ENCODE results near the gene ANKRD9. TPM values are rescaled to one million over a fixed set of nuclear protein-coding genes. Genes with fewer than 3 reads are reported as not detected.

The ANKRD9 gene
- total and polyA plus RNA-seq, 2 experiments from 2014 or later: 17.3 to 95.9 TPM

- no peak for TF ChIP-seq REST (IDR thresholded peaks at IDR 0.05; ENCODE audit: unreplicated experiment)
- TF ChIP-seq NANOG (IDR thresholded peaks at IDR 0.05; ENCODE audit: borderline replicate concordance): no peak
These were observed 16.4 kb upstream of the ANKRD9 start (continued) for GRCh38 chr14:102525929-102526497.

GRCh38 chr14:102525219-102525928 lies 15.8 kb upstream of the ANKRD9 start:
- Histone ChIP-seq H3K4me3 (peak overlapping the region; percentile 63), H3K4me2 (peak overlapping the region; percentile 86), H3K4me1 (ENCODE audit: insufficient read depth) (peaks cover 21% of the 10 kb centered on the region), H3F3A (replicated peaks; ENCODE audit: low read depth) (peaks cover 12% of the 10 kb centered on the region; the same call in 1 of the 2 replicates), H3K36me3 (ENCODE audit: insufficient read depth) (no peaks in the 10 kb centered on the region), H3K27me3 (ENCODE audit: insufficient read depth) (peaks cover 10% of the 10 kb centered on the region; the same call in 1 of the 2 replicates), H2AFZ (peak overlapping the region; percentile 72), H3K79me2 (replicated peaks; ENCODE audit: insufficient read depth) (no peaks in the 10 kb centered on the region), H3K27ac (ENCODE audit: low read depth) (no peak overlapping the region), H3K9me2 (ENCODE audit: insufficient read depth) (no peaks in the 10 kb centered on the region), H4K20me1 (replicated peaks; ENCODE audit: insufficient read depth) (no peaks in the 10 kb centered on the region)
- Mint-ChIP-seq H3K4me1 (peaks cover 15% of the 10 kb centered on the region), H3K27me3 (ENCODE audit: insufficient read depth, low read depth, poor library complexity) (peaks cover 6% of the 10 kb centered on the region), H3K27ac (peak overlapping the region; percentile 42; the same call in 1 of the 2 replicates), H3K36me3 (ENCODE audit: low read depth) (no peaks in the 10 kb centered on the region), H3K9me3 (no peaks in the 10 kb centered on the region), H3K4me3 (peak overlapping the region; percentile 80)
- TF ChIP-seq ZNF114 (CRISPR knock-in tag; IDR thresholded peaks at IDR 0.05) (no peak), REST (IDR thresholded peaks at IDR 0.05; ENCODE audit: unreplicated experiment) (no peak), ZNF462 (CRISPR knock-in tag; IDR thresholded peaks at IDR 0.05) (no peak), ETS1 (IDR thresholded peaks at IDR 0.05) (0 out of 2 replicates have a peak, but pooled peaks have one; percentile 5), EZH2phosphoT487 (IDR thresholded peaks at IDR 0.05; ENCODE audit: unreplicated experiment) (no peak)
- DNase-seq (ENCODE audit: low spot score) (no peak), ATAC-seq (no peak)

Data from GM23338 (cell line).